Spleen (tissue), 7 donors: ENCODE data around the gene MEGF9.

Experiments
- CTCF ChIP-seq, 11 experiments: fragments of 200-600 bp in 7 of 11; fragments of 450-650 bp in 4 of 11; sonication (generic) in 4 of 11; IDR thresholded peaks in 8 of 11; conservative IDR thresholded peaks in 3 of 11; 1 replicate in 7 of 11; 2 replicates in 4 of 11; pipeline versions ENCODE4 v1.4.0 to v1.8.0; 2016 to 2021; ENCODE audit warnings: antibody characterized with exemption in 11 of 11, inconsistent platforms in 4 of 11, mild to moderate bottlenecking in 1 of 11
- POLR2A ChIP-seq, 3 donors: fragments of 450-650 bp; IDR thresholded peaks; one replicate each; pipeline ENCODE4 v1.5.1; 2017; ENCODE audit warnings: antibody characterized with exemption in 3 of 3, mild to moderate bottlenecking in 1 of 3
- donor health status: DM: no; HTN: no; CAD: no; lungs with moderate emphysema.
- donor health status: DM: no; HTN: no; CAD: no.
- donor health status: DM: no; HTN: no; CAD: no.

- TF ChIP-seq CTCF (IDR thresholded peaks at IDR 0.05 in 8 of 11, conservative IDR thresholded peaks at IDR 0.05 in 3 of 11) (no peak), POLR2A (IDR thresholded peaks at IDR 0.05) (no peak)
Measured at GRCh38 chr9:120564589-120564988, 149.7 kb downstream of the MEGF9 start.
